Mucosa of stomach (tissue), 1 donor: ENCODE data around the gene LRP4.

Experiments used
- H3K27me3 ChIP-seq: one replicate; pipeline ENCODE4 v1.7.0; 2013; ENCODE audit warnings: mild to moderate bottlenecking, low read length; ENCODE audit not compliant: control insufficient read depth, insufficient read depth
- H3K36me3 ChIP-seq: one replicate; pipeline ENCODE4 v1.7.0; 2013; ENCODE audit warnings: low read length; ENCODE audit not compliant: control insufficient read depth, insufficient read depth
- H3K4me1 ChIP-seq: one replicate; pipeline ENCODE4 v1.7.0; 2013; ENCODE audit warnings: mild to moderate bottlenecking, low read length; ENCODE audit not compliant: control insufficient read depth, insufficient read depth
- H3K4me3 ChIP-seq: one replicate; pipeline ENCODE4 v1.7.0; 2013; ENCODE audit warnings: low read length
- H3K9ac ChIP-seq: one replicate; pipeline ENCODE4 v1.7.0; 2013; ENCODE audit warnings: mild to moderate bottlenecking, low read length, moderate library complexity
- H3K9me3 ChIP-seq: one replicate; pipeline ENCODE4 v1.7.0; 2013; ENCODE audit warnings: mild to moderate bottlenecking, low read length, moderate library complexity; ENCODE audit not compliant: control insufficient read depth
- donor health status: Pancreatic carcinoma.

LRP4 gene

DNA sequence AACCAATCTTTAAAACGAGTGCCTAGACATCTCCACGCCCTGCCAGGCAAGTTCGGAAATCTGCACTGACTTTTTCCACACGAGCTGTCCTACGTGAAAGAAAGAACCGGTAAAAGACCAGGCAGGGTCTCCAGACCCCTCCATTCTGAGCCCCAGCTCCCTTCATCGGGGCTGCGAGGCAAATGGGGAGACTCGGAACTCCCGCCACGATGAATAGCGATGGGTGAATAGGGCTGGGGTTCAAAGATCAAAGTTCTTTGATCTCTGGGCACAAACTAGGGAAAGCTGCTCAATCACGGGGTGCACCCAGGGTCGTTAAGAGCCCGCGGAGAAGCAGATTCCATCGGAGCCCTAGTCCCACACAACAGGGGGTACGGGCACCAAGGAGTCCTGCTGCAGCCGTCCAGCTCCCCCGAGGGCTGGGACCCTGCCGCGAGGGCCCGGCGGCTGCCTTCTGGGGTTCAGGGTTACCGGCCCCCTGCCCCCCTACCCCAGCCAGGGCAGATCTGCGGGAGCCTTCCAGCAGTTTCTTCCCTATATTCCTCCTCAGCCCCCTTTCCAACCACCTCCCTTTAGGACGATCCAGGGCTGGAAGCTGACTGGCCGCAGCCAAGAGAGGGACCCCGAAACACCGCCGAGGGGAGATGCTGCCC is 1.1 kb downstream of the LRP4 start:
- peak overlapping the region; percentile 63 for H3K9ac ChIP-seq
- no peaks in the 10 kb centered on the region for H3K9me3 ChIP-seq
- peaks cover 27% of the 10 kb centered on the region for H3K4me1 ChIP-seq
- H3K4me3 ChIP-seq: peak overlapping the region; percentile 51
- H3K27me3 ChIP-seq: peaks cover 10% of the 10 kb centered on the region
- H3K36me3 ChIP-seq: no peaks in the 10 kb centered on the region

GRCh38 chr11:46916286-46917108 is 1.9 kb downstream of the LRP4 start:
- Histone ChIP-seq H3K9me3 (no peaks in the 10 kb centered on the region), H3K27me3 (peaks cover 10% of the 10 kb centered on the region), H3K36me3 (no peaks in the 10 kb centered on the region), H3K9ac (peak overlapping the region; percentile 63), H3K4me1 (peaks cover 27% of the 10 kb centered on the region), H3K4me3 (peak overlapping the region; percentile 51)

DNA sequence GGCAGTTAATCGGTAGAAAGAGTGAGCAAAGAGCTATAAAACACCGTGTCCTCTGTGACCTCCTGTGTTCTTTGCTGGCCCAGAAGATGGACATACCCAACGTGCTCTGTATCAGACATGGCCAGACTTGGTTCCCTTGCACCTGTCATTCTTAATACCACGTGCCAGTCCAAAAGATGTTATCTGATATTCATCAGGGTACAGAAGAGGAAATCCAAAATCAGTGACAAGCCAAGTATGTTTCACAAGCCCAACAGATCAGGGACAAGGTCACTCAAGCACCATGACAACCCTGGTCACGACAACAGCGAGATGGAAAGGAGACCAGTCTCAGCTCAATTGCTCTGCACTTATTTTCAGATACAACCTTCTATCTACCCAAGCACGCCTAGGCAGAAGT is 3.4 kb downstream of the LRP4 start:
- no peak overlapping the region for H3K4me3 ChIP-seq
- H3K27me3 ChIP-seq: peaks cover 10% of the 10 kb centered on the region
- no peak overlapping the region for H3K9ac ChIP-seq
- H3K9me3 ChIP-seq: no peaks in the 10 kb centered on the region
- peaks cover 27% of the 10 kb centered on the region for H3K4me1 ChIP-seq
- no peaks in the 10 kb centered on the region for H3K36me3 ChIP-seq

DNA sequence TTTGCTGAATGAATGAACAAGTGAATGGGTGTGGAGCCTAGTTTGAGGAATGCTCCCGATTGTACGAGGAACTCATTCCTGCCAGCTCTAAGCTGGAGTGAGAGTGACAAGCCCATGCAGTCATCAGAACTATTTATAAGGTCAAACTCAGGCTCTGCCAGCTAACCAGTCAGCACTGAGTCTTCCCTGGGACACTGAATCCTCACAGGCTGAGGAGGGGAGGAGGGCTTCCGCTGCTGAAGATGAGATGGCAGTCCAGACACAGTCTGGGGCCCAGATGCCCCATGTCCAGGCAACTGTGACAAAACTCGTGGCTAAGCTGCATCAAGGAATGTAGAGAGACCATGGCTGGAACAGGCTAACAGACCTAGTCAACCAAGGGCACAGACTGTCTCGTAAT is 4.0 kb downstream of the LRP4 start:
- H3K9ac ChIP-seq: no peak overlapping the region
- H3K4me3 ChIP-seq: no peak overlapping the region
- H3K4me1 ChIP-seq: peaks cover 27% of the 10 kb centered on the region
- peaks cover 10% of the 10 kb centered on the region for H3K27me3 ChIP-seq
- H3K36me3 ChIP-seq: no peaks in the 10 kb centered on the region
- H3K9me3 ChIP-seq: no peaks in the 10 kb centered on the region

GRCh38 chr11:46913484-46913883 is 4.9 kb downstream of the LRP4 start:
- Histone ChIP-seq H3K27me3 (peaks cover 10% of the 10 kb centered on the region), H3K9me3 (no peaks in the 10 kb centered on the region), H3K9ac (no peak overlapping the region), H3K4me3 (no peak overlapping the region), H3K4me1 (peaks cover 22% of the 10 kb centered on the region), H3K36me3 (no peaks in the 10 kb centered on the region)

- Histone ChIP-seq H3K9ac (peak overlapping the region; percentile 14), H3K4me3 (no peak overlapping the region), H3K27me3 (peaks cover 8% of the 10 kb centered on the region), H3K36me3 (no peaks in the 10 kb centered on the region), H3K4me1 (peaks cover 22% of the 10 kb centered on the region), H3K9me3 (no peaks in the 10 kb centered on the region)
Measured at GRCh38 chr11:46912526-46913150, 5.7 kb downstream of the LRP4 start.

DNA sequence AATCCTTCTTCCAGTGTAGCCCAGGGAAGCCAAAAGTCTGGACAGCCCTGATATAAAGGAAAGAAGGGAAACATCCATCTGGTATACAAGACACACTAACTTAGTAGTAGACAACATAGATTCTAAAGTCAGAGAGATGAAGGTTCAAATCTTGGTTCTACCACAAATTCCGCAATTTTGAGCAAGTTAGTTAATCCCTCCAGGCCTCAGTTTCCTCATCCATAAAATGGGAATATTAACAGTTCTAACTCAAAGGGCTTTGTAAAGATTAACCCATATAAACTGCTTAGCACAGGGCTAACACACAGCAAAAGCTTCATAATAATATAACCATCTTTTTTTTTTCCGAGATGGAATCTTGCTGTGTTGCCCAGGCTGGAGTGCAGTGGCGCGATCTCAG is 10.7 kb downstream of the LRP4 start:
- Histone ChIP-seq H3K36me3 (no peaks in the 10 kb centered on the region), H3K9me3 (no peaks in the 10 kb centered on the region), H3K9ac (no peak overlapping the region), H3K27me3 (no peaks in the 10 kb centered on the region), H3K4me1 (peaks cover 16% of the 10 kb centered on the region), H3K4me3 (no peak overlapping the region)

- H3K4me1 ChIP-seq: peaks cover 13% of the 10 kb centered on the region
- H3K4me3 ChIP-seq: no peak overlapping the region
- H3K9me3 ChIP-seq: no peaks in the 10 kb centered on the region
- H3K27me3 ChIP-seq: no peaks in the 10 kb centered on the region
- H3K36me3 ChIP-seq: no peaks in the 10 kb centered on the region
- H3K9ac ChIP-seq: no peak overlapping the region
Measured at GRCh38 chr11:46906609-46907041, 11.7 kb downstream of the LRP4 start.

DNA sequence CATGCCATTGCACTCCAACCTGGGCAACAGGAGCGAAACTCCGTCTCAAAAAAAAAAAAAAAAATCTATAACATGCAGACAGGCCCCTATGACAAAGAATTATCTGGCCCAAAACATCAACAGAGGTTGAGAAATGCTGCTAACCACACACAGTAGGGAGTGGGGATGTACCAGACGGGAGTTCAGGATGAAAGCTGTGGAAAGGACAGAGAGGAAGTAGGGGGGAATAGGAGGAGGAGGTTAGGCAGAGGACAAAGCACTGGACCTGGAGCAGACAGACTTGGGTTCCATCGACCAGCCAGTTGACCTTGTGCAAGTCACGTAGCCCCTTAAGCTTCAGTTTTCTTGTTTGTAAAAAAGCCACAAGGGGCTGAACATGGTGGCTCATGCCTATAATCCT is 12.5 kb downstream of the LRP4 start:
- H3K9ac ChIP-seq: no peak overlapping the region

GRCh38 chr11:46903846-46904245 is 14.5 kb downstream of the LRP4 start:
- H3K27me3 ChIP-seq: no peaks in the 10 kb centered on the region
- H3K36me3 ChIP-seq: no peaks in the 10 kb centered on the region
- no peak overlapping the region for H3K4me3 ChIP-seq
- H3K9me3 ChIP-seq: no peaks in the 10 kb centered on the region
- H3K9ac ChIP-seq: no peak overlapping the region
- H3K4me1 ChIP-seq: peaks cover 13% of the 10 kb centered on the region

More for the DNA sequence above, 12.5 kb downstream of the LRP4 start:
- Histone ChIP-seq H3K27me3 (no peaks in the 10 kb centered on the region), H3K9me3 (no peaks in the 10 kb centered on the region), H3K36me3 (no peaks in the 10 kb centered on the region), H3K4me1 (peaks cover 13% of the 10 kb centered on the region), H3K4me3 (no peak overlapping the region)

DNA sequence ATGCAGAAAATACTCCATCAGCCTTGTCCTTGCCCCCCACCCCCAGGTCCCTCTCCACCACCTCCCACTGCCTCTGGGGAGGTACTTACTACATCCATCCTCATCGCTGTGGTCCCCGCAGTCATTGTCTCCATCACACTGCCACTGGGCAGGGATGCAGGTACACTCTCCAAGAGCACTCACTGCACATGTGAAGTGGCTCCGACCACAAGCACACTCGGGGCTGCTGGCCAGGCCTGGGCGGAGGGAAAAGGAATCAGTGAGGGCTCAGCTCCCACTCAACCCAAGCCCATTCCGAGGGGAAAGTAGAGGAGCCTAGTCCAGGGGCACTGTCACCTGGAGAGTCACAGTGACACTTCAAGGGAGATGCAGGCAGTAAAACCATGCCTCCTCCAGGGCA is 15.7 kb downstream of the LRP4 start:
- no peak overlapping the region for H3K9ac ChIP-seq
- H3K27me3 ChIP-seq: no peaks in the 10 kb centered on the region
- no peaks in the 10 kb centered on the region for H3K36me3 ChIP-seq
- H3K9me3 ChIP-seq: no peaks in the 10 kb centered on the region
- H3K4me1 ChIP-seq: peaks cover 13% of the 10 kb centered on the region
- no peak overlapping the region for H3K4me3 ChIP-seq

GRCh38 chr11:46901156-46901555 is 17.2 kb downstream of the LRP4 start:
- Histone ChIP-seq H3K9ac (no peak overlapping the region), H3K4me1 (peaks cover 4% of the 10 kb centered on the region), H3K4me3 (no peak overlapping the region), H3K27me3 (no peaks in the 10 kb centered on the region), H3K36me3 (no peaks in the 10 kb centered on the region), H3K9me3 (no peaks in the 10 kb centered on the region)
